ENCODE results near the gene DYNC2LI1.
A peak's percentile ranks its signal among the peaks of the same experiment; 100 is the strongest.
"Not testable (repeated sequence)": the region's sequence is repeated elsewhere in the genome, so short reads cannot be mapped to it uniquely, and the experiment has no call there.

The DYNC2LI1 gene

DNA sequence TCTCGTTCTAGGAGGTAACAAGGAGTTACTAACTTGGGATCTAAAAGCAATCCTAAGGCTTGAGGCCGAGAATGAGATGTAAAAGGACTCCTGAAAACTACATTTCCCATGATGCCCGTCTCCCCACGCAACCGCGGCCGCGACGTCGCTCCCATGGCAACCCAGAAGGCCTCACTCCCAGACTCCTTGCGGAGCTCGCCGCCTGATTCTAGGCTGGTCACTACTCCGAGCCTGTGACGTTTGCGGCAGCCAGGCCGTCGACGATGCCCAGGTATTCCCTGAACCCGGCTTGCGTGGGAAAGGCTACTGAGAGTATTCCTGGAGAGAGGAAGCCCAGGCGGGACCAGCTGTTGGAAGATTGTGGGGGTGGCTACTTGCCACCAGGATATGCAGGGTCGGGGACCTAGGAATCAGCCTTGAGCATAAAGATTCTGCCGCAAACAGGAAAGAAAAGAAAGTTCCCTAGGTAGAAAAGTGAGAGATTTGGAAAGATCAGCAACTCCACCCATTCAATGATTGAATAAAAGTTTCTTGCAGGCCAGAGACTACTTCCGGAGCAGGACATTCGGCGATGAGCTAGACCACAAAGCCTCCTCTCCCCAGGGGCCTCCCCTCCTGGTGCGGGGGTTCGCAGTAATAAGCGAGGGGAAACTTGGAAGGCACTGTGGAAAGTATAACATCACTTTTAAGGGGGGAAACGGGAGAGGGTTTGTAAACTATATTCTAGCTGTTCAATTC lies at the start of gene DYNC2LI1:
DYNC2LI1 (plus strand) TSS at position 164 of the 738 bp plus-strand sequence; CDS start at position 264, 100 bp downstream.
- DNase-seq (ENCODE audit: low read depth), result peak; percentile 63

DNA sequence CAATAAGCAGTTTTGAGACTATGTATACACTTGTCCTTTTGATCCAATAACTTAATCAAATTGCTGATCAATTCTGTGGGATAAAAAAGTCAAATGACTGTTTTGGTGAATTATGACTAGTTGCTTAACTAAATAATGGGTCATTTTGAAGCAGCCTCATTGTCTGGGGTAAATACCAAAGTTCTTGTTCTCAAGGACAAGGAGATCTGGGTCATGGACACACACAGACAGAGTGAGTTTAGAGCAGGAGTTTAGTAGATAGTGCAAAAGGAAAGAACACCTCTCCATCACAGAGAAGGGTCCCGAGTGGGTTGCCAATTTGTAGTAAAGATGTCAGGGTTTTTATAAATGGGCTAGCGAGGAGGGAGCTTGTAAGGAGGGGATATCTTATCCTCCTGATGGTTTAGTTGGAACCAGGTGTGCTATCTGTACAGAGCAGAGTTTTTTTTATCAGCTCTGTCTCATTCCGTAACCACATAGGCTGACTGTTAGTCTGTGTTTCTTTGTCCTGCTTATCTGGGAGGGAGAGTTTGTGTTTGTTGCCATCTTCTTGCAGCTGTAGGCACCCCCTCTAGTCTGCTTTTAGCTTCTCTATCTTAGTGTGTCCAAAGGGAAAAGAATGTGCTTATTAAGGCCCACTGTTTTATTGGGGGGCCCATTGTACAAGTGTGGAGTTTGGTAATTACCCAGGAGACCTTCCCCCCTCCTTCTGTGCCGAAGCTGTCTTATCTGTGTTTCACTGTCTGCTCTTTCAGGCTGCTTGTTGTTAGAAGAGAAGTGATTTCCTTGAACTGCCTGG lies 48.9 kb upstream of the DYNC2LI1 start:
- no peak for DNase-seq (ENCODE audit: low read depth)

DNA sequence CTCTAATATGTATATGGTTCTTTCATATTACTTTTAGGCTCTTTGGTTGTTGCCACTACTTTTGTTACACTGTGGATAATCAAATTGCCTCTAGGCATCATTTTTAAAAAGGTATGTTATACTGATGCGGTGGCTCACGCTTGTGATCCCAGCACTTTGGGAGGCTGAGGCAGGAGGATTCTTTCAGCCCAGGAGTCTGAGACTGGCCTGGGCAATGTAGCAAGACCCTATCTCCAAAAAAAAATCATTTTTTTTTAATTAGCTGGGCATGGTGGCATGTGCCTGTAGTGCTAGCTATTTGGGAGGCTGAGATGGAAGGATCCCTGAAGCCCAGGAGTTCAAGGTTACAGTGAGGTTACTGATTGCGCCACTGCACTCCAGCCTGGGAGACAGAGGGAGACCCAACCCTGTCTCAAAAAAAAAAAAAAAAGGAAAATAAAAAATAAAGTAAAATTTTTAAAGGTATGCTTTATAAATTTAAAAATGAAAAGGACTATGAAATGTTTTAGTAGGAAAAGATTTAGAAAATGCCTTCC lies 48.1 kb upstream of the DYNC2LI1 start:
- no peak for DNase-seq (ENCODE audit: low read depth)

DNA sequence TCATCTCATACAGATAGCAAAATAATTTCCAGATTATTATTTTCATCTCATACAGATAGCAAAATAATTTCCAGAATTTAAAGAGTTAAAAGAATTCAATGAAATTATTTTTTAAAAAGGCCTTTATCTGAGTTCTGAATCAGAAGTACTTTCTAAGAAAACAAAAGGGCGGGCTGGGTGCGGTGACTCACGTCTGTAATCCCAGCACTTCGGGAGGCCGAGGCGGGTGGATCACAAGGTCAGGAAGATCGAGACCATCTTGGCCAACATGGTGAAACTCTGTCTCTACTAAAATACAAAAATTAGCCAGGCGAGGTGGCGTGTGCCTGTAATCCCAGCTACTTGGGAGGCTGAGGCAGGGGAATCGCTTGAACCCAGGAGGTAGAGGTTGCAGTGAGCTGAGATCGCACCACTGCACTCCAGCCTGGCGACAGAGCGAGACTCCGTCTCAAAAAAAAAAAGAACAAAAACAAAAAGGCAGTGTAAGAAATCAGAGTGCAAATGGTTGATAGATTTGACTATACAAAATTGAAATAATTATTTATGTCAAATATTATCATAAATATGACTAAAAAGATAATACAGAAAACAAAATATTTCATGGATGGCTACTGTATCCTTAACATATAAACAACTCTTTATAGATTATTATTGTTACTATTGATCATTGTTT lies 46.7 kb upstream of the DYNC2LI1 start:
- DNase-seq (ENCODE audit: low read depth), result not testable (repeated sequence)

DNA sequence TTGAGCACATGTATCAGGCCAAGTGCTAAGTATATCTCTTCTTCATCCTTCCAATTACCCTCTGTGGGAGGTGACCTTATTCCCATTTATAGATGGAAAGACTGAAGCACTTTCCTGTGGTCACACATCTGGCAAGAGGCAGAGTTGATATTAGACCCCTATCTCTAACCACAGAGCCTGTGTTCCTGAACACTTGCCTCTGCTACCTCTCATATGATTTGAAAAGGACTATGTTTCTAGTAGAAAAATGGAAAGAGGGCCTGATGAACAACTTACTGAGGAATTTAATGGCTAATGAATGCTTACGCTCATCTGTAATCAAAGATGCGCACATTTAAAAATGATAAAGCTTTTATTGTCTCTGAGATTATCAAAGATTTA lies 46.2 kb upstream of the DYNC2LI1 start:
- no peak for DNase-seq (ENCODE audit: low read depth)

DNA sequence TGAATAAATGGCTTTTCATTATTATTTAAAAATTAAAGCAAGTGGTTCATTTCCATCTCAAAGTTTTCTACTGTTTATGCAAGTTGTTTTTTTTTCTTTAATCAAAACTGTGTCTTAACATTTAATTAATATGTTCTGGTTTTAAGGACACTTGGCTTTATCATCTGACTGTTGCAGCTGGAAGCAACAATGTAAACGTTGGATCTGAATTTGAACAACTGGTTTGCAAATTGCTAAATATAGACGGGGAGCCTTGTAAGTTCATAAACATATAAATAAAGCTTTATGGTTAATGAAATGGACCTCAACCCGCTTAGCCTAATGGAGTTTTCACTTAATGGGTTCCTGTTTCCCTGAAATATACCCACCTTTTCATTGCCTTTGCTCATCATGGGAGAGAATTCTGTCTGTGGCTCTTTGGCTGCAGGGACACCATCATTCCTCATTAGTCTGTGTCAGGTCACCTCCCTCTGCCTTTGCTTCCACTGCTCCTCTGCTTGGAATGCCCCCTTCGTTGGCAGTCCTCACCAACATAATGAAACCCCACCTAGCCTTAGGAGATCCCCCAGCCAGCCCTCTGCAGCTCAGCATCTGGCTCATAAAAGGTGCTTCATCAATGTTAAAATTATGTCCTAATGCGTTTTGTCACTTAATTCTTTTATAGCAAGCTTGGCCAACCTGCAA lies 44.2 kb upstream of the DYNC2LI1 start:
- no peak for DNase-seq (ENCODE audit: low read depth)

DNA sequence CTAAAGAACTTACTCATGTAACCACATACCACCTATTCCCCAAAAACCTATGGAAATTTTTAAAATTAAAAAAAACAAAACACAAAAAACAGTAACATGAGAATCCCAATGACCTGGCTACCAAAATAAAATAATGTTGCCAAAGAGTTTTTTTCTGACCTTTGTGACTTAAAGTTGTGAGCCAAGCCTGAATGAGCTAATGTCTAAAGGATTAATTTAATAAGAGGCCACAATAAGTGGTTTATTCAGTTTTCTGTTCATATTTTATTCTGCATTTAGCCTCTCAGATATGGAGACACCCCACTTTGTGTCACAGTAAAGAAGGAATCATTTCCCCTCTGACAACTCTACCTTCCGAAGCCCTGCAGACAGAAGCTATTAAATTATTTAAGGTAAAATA lies 42.6 kb upstream of the DYNC2LI1 start:
- DNase-seq (ENCODE audit: low read depth), result no peak

DNA sequence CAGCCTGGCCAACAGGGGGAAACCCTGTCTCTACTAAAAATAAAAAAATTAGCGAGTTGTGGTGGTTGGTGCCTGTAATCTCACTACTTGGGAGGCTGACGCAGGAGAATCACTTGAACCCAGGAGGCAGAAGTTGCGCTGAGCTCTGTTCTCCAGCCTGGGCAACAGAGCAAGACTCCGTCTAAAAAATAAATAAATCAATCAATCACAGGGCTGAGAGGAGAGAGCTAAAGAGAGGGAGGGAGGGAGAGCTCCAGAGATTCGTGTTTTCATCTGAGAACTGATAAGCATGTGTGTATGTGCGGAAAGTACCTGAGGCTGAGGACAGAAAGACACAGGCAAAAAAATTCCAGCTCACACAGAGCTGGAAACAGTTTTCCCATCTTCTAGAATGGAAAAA lies 37.2 kb upstream of the DYNC2LI1 start:
- no peak for DNase-seq (ENCODE audit: low read depth)

DNA sequence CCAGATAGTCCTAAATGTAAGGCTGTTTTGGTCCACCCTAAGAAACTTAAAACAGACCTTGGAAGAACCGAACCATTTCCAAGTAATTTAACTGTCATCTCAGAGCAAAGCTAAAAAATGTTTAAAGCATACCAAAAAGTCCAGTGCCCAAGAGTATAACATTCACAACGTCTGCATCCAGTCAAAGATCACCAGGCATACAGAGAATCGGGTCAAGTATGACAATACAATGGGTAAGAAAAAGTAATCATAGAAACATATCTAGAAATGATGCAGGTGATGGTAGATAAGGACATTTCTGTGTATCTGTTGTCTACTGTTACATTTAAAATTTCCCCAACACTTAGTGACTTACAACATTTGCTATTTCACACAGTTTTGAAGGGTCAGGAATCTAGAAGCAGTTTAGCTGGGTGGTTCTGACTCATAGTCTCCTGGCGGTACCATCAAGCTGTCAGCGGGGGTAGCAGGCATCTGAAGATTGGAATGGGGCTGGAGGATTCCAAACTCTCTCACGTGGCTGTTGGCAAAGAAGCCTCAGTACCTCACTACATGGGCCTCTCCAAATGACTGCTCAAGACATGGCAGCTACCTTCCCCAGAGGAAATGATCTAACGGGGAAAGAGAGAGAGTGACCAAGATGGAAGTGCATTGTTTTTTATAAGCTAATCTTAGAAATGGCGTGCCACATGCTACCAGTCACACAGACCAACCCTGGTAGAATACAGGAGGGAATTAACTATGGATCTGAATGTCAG lies 36.6 kb upstream of the DYNC2LI1 start:
- peak; percentile 62 for DNase-seq (ENCODE audit: low read depth)

DNA sequence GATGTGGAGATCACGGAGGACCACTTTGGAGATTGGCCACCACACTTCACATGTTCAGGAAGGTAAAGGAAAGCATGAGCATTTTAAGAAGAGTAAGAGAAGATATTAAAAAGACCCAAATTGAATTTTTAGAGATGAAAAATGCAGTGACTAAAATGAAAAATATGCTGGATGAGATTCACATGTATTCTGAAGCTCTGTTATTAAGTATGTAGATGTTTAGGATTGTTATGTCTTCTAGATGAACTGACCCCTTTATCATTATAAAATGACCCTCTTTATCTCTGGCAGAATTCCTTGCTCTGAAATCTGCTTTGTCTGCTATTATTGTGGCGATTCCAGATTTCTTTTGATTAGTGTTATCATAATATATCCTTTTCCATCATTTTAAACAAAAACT lies 36.0 kb upstream of the DYNC2LI1 start:
- no peak for DNase-seq (ENCODE audit: low read depth)

DNA sequence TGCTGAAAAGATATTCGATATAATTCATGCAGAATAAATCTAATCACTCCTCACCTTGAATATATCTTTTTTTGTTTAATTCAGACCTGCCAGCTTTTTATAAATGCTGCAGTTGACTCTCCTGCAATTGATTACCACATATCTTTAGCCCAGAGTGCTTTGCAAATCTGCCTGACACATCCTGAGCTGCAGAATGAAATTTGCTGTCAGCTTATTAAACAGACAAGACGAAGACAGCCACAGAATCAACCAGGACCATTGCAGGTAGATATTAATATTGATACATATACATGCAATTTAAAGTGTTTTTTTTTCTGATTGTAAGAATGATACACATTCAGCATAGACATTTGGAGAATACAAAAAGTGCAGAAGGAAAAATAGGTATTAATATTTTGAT lies 35.6 kb upstream of the DYNC2LI1 start:
- DNase-seq (ENCODE audit: low read depth), result no peak

DNA sequence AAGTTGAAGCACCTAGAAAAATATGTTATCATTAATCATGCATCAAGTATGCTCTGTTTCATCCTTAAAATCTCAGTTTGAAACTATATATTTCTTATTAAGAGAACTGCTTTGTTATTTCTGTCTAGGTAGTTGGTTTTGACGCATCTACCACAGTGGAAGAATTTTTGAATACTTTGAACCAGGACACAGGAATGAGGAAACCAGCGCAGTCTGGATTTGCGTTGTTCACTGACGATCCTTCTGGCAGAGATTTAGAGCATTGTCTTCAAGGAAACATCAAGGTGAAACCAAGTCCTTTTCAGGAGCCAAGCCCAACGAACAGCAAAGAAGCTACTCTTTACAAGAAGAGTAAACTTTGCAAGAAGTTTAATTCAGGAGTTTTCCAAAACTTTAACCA lies 30.1 kb upstream of the DYNC2LI1 start:
- no peak for DNase-seq (ENCODE audit: low read depth)

DNA sequence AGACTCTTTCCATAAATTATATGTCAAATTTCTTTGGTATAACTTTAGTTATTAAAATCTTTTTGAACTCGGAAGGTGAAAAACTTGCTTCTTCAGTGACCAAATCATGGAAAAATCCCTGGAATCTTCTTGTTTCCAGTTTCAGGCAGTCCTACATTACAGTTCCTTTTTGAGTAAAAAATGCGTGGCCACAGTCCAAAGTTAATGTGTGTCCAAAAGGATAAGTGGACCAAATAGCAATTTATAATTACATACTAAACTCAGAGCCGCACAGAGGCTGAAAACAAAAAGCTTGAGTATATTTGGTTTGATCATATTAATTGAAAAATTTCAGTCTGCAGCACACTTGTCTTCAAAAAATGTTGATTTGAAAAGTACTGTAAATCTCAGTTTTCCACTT lies 28.4 kb upstream of the DYNC2LI1 start:
- no peak for DNase-seq (ENCODE audit: low read depth)

DNA sequence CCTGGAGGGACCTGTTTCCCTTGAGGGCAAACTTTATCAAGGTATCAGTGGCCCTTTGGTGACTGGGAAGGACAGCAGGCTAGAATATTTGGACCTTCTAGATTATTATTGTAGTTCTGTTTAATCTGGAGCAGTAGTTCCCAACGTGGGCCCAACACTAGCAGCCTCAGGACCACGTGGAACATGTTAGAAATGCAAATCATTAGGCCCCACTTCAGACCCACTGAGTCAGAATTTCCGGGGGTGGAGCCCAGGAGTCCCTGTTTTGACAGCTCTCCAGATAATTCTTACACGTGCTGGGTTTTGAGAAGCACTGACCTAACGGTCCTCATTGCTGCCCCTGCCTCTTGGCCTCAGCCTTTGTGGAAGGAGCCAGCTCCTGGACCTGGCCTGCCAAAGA lies 25.5 kb upstream of the DYNC2LI1 start:
- no peak for DNase-seq (ENCODE audit: low read depth)

DNA sequence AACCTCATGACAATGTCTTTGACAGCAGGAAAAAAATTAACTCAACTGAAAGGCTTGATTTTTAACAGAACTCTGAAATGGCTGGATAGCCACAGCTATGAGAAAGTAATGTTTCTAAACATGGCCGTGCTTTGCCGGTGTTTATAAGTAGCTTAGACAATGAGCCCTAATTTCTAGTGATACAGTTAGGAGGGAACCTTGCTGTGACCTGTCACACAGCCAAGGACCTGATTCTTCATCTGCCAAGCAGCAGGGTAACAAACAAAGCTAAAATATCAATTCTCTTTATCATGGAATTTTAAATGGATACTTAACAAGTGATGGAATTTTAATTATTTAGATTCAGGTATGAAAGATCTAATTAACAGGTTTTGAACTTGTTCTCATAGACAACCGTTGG lies 24.3 kb upstream of the DYNC2LI1 start:
- no peak for DNase-seq (ENCODE audit: low read depth)

DNA sequence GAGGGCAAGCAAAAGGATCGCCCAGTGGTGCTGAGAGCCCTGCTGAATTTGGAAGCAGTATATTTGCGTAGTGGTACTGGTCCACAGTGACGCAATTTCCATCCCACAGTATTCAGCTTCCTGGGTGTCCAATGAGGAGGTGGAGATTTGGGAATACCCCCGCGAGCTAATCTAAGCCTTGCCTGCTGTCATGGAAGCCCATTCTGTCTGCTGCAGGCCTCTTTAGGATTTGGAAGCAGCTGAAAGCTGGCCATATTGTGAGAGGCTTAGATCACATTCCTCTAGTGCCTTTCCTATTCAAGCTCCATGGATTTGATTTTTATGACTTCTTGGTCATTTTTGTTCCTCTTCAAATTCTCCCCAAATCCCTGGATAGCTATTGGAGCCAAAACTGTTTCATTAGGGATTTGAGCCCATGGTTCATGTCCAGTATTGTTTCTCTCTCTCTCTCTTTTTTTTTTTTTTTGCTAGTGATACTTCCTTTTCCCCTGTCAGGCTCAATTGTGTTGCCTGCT lies 22.3 kb upstream of the DYNC2LI1 start:
- no peak for DNase-seq (ENCODE audit: low read depth)

DNA sequence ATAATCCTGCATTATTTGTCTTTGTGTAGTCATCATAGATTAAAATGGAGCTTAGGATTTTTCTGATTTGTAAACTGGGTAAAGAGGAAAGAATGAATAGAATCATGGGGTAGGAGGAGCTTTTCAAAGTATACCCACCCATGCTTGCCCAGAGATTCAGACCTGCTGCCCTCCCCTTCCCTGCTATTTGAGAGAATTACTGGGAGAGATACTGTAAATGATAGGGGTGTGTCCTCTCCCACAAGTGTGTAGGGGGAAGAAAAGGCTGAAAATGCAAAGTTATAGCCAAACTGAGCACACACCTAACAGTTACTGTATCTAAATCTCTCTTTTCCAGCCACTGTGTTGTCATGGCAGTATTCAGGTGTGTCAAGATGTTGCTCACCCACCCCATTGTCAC lies 21.5 kb upstream of the DYNC2LI1 start:
- DNase-seq (ENCODE audit: low read depth), result no peak

DNA sequence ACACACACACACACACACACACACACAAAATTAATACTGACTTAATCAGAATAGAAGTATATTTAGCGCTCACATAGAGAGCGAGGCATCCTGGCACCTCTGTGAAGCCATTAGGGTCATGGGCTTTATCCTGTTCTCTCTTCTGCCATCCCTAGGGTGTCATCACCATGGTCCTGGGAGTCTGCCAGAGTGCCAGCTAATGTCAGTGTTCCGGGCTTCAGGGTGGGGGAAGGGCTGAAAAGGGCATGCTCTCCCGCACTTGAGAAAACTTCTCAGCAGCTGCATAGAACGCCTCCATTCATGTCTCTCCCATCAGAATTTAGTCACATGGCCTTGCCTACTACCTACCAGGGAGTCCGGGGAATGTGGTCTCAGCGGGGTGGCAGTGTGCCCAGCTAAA lies 19.7 kb upstream of the DYNC2LI1 start:
- no peak for DNase-seq (ENCODE audit: low read depth)

DNA sequence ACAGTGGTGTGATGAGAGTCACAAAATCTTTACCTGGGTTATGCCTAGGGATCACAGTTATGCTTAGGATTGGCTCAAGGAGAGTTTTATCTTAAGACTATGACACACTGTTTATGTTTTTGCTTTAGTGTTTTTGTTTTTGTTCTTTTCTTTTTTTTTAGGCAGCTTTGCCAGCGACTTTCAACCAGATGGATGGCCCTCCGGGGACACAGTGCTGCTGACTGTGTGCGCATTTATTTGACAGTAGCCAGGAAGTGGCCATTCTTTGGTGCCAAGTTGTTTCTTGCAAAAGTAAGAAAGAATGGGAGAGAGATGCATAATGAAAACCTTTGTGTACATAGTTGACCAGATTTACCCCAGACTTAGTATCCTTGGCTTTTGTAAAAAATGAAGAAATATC lies 15.1 kb upstream of the DYNC2LI1 start:
- DNase-seq (ENCODE audit: low read depth), result no peak

DNA sequence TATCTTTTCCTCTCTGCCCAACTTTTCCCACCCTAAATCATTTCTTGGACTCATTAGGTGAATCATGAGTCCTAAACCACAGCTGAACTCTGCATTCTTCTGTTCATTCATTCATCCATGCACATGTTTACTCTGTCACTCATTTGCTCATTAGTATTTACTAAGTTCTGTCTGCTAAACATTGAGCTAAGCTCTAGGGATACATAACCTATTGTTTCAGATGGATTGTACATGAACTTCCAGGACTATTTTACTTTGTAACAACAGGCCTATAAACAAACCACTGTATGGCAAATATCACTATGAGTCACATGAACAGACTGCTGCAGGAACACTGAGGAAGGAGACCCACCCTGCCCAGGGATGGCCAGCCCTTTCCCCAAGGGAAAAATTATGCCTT lies 14.6 kb upstream of the DYNC2LI1 start:
- DNase-seq (ENCODE audit: low read depth), result peak; percentile 50

DNA sequence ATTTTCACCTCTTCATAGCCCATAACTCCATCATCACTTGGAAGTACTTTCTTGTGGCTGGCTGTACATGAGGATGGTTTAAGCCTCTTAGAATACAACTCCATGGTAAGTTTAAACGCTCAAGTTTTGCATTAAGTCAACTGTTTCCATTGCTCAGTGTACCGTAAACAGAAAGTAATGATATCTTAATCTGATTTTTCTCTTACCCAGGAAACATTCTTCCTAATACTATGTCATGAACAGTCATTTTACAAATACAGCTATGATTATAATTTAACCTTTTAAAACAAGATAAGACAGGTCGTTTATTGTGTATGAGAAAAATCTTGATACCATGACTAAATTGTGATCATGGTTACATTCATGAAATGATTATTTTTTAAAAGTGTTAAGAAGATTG lies 11.6 kb upstream of the DYNC2LI1 start:
- no peak for DNase-seq (ENCODE audit: low read depth)

Data from HS-5 (cell line).